Lower lobe of right lung (tissue), 2 donors: ENCODE results near the gene CAAP1. TPM values are rescaled to one million over a fixed set of nuclear protein-coding genes. Genes with fewer than 3 reads are reported as not detected.
"Not testable (repeated sequence)": the region's sequence is repeated elsewhere in the genome, so short reads cannot be mapped to it uniquely, and the experiment has no call there.

Experiments used
- ATAC-seq, 2 donors: fragments of 200-7000 bp; cut with Tn5 transposase; one replicate each; pipeline ENCODE4 v1.9.1; 2020 to 2022; ENCODE audit warnings: mild to moderate bottlenecking in 2 of 2, moderate library complexity in 2 of 2
- DNase-seq: peaks from one replicate; pipeline ENCODE4 v3.0.0-alpha.2; 2020
- H3K27ac ChIP-seq: fragments of 200-600 bp; one replicate; pipeline ENCODE4 v1.8.0; 2022
- H3K27me3 ChIP-seq: fragments of 200-600 bp; one replicate; pipeline ENCODE4 v1.8.0; 2022; ENCODE audit warnings: low read depth
- H3K36me3 ChIP-seq: fragments of 200-600 bp; one replicate; pipeline ENCODE4 v1.8.0; 2022; ENCODE audit warnings: mild to moderate bottlenecking
- H3K4me1 ChIP-seq: fragments of 200-600 bp; one replicate; pipeline ENCODE4 v1.8.0; 2022
- H3K4me3 ChIP-seq: fragments of 200-600 bp; one replicate; pipeline ENCODE4 v1.8.0; 2022; ENCODE audit warnings: mild to moderate bottlenecking
- H3K9me3 ChIP-seq: fragments of 200-600 bp; one replicate; pipeline ENCODE4 v1.8.0; 2022
- CTCF ChIP-seq: fragments of 200-600 bp; IDR thresholded peaks from one replicate; pipeline ENCODE4 v1.8.0; 2022; ENCODE audit warnings: antibody characterized with exemption, mild to moderate bottlenecking
- intact Hi-C: fragments of 100-400 bp; cut with DNase I; formaldehyde crosslinking; loops from one replicate; pipeline ENCODE4 v1.11.0; 2022
- total RNA-seq: library from RNA; stranded (reverse); fragmentation: NEBNext Ultra II Directional; extraction: Animal tissue kit (Norgen Biotek cat#: 25700); gene quantifications from one replicate; pipeline ENCODE4 v1.2.1, GENCODE V29; 2021
- donor health status: DM: no; HTN: yes; CAD: no; lungs with severe emphysema.

The CAAP1 gene
- total RNA-seq, 1 donor from 2014 or later = 13.3 TPM

DNA sequence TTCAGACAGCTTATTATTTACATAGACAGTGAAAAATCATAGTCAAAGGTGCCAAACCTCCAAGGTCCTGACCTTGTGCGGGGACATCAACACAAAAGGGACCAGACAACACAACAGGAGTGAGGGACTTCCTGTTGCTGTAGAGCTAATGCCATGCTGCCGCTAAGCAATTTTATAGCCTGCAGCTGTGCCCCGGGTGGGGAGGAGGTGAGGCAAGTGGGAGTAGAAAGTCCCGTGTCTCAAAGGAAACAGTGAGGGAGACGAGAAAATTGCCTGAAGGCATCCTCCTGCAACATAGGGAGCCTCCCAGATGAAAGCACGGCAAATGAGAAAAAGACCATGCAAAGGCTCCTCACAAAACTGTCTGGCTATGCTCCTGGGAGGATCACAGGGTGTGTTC lies 58.8 kb downstream of the CAAP1 start:
- intact Hi-C loops = no loop called here
- H3K27me3 ChIP-seq = no peaks in the 10 kb centered on the region
- H3K36me3 ChIP-seq = no peaks in the 10 kb centered on the region
- DNase-seq (no peak), ATAC-seq (no peak)
- no peak overlapping the region for H3K27ac ChIP-seq
- TF ChIP-seq CTCF = no peak
- no peak overlapping the region for H3K4me3 ChIP-seq
- no peaks in the 10 kb centered on the region for H3K4me1 ChIP-seq
- H3K9me3 ChIP-seq = no peaks in the 10 kb centered on the region

- DNase-seq, H3K4me1 ChIP-seq, H3K27ac ChIP-seq, intact Hi-C loops, H3K9me3 ChIP-seq, ATAC-seq, H3K36me3 ChIP-seq, H3K27me3 ChIP-seq, H3K4me3 ChIP-seq: not testable (repeated sequence)
Observed at GRCh38 chr9:26828391-26828955, 64.1 kb downstream of the CAAP1 start.

DNA sequence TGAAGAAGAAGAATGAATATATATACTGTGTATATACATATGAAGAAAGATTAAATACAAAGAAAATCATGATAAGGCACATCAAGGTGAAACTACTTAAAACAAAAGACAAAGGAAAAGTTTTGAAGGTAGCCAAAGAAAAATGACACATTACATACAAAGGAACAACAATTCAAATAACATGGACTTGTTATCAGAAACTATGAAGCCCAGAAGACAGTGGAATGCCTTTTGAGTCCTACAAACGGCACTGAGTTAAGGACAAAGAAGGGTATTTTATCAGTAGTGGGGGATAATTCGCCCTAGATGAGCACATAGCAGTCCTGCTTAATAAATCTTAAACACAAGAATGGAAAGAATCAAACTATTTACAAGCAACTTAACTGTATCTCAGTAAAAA lies 77.8 kb downstream of the CAAP1 start:
- no peak for TF ChIP-seq CTCF
- Histone ChIP-seq H3K9me3 (no peaks in the 10 kb centered on the region), H3K4me1 (no peaks in the 10 kb centered on the region), H3K4me3 (no peak overlapping the region), H3K36me3 (no peaks in the 10 kb centered on the region), H3K27ac (no peak overlapping the region), H3K27me3 (no peaks in the 10 kb centered on the region)
- intact Hi-C loops = no loop called here
- ATAC-seq = no peak
- no peak for DNase-seq

DNA sequence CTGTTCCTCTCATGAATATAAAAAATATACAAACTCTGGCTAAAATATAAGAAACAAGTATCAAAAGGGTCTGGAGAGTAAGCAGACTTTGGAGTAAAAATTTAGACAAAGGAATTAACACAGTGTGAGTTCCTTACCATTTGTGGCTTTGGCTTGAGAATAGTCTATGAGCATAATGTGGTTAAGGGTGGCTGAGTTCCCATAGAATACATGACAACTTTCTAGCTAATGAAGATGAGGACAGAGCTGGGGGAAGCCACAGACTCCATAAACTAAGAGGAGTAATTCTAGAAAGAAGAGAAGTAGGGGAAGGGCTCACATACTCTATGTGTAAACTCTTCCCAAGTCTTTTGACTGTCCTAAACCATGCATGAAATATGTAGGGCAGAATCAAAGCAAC lies 79.4 kb downstream of the CAAP1 start:
- H3K9me3 ChIP-seq = no peaks in the 10 kb centered on the region
- no peak overlapping the region for H3K4me3 ChIP-seq
- intact Hi-C loops = no loop called here
- DNase-seq (no peak), ATAC-seq (no peak)
- no peak for TF ChIP-seq CTCF
- H3K4me1 ChIP-seq = no peaks in the 10 kb centered on the region
- H3K27me3 ChIP-seq = no peaks in the 10 kb centered on the region
- no peaks in the 10 kb centered on the region for H3K36me3 ChIP-seq
- no peak overlapping the region for H3K27ac ChIP-seq

GRCh38 chr9:26812217-26812616 lies 80.4 kb downstream of the CAAP1 start:
- TF ChIP-seq CTCF = no peak
- Histone ChIP-seq H3K9me3 (no peaks in the 10 kb centered on the region), H3K4me3 (no peak overlapping the region), H3K4me1 (no peaks in the 10 kb centered on the region), H3K36me3 (no peaks in the 10 kb centered on the region), H3K27ac (no peak overlapping the region), H3K27me3 (no peaks in the 10 kb centered on the region)
- no peak for DNase-seq
- intact Hi-C loops = no loop called here
- ATAC-seq = no peak

- intact Hi-C loops = no loop called here
- no peaks in the 10 kb centered on the region for H3K4me1 ChIP-seq
- no peak for TF ChIP-seq CTCF
- H3K36me3 ChIP-seq = no peaks in the 10 kb centered on the region
- H3K27ac ChIP-seq = no peak overlapping the region
- no peaks in the 10 kb centered on the region for H3K9me3 ChIP-seq
- ATAC-seq = no peak
- no peak overlapping the region for H3K4me3 ChIP-seq
- no peak for DNase-seq
- no peaks in the 10 kb centered on the region for H3K27me3 ChIP-seq
Observed at GRCh38 chr9:26811106-26811505, 81.5 kb downstream of the CAAP1 start.
